ENCODE measurements around the gene METTL2B.
A peak's percentile ranks its signal among the peaks of the same experiment; 100 is the strongest.
"Not testable (repeated sequence)": the region's sequence is repeated elsewhere in the genome, so short reads cannot be mapped to it uniquely, and the experiment has no call there.

- not testable (repeated sequence) for TF ChIP-seq EP300, POLR2A (IDR thresholded peaks at IDR 0.05)
- peak in 1 of 2 donors; percentile 25 for TF ChIP-seq CTCF (IDR thresholded peaks at IDR 0.05)
Observed at GRCh38 chr7:128537410-128537809, 60.9 kb downstream of the METTL2B start.

Data from suprapubic skin (tissue), 3 donors.